HG03175 (cell line): ENCODE data around the gene ANKRD18A.

Source experiments
- ATAC-seq: cut with Tn5 transposase; IDR thresholded peaks from one replicate; pipeline ENCODE4 v1.9.1; 2021; ENCODE audit warnings: mild to moderate bottlenecking, moderate library complexity; ENCODE audit not compliant: unreplicated experiment

ANKRD18A gene

DNA sequence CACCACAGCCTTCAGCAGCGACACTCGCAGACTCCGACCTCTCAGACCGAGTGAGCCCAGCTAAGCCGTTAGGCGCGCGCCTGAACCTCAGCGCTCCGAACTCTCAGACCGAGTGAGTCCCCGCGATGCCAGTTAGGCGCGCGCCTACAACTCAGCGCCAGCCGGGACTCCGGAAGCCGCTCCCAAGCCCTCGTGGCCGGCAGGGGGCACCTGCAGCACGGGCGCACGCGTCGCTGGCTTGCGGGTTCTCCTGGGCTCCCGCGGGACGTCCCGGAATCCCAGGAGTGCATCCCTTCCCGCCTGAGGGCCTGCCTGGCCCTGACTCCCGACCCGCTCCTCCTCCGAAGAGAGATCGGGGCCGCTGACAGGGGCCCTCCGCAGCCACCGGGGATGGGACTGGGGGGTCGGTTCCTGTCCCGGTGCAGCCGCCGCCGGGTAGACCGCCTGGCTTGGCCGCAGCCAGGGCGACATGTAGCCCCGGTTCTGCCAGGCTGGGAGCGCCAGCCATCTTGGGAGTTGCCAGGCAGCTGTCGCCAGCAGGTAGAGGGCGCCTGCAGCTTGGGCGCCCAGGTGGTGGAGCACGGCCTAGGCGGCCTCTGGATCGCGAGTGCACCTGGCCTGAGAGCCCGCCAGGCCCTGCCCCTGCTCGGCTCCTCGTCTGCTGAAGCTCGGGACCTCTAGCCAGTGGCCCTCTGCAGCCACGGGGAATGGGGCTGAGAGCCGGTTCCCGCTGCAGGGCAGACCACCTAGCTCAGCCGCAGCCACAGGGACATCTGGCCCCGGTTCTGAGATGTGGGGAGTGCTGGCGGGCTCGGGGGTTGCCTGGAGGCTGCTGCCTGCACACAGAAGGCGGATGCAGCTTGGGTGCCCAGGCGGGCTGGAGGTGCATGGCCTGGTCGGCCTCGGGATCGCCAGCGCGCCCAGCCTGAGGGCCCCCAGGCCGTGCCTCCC is at the start of gene ANKRD18A:
Gene ANKRD18A (minus strand): TSS at position 114 of the 951 bp plus-strand sequence. CDS start 311 bp downstream, outside the sequence.
- peak; percentile 70 for ATAC-seq

DNA sequence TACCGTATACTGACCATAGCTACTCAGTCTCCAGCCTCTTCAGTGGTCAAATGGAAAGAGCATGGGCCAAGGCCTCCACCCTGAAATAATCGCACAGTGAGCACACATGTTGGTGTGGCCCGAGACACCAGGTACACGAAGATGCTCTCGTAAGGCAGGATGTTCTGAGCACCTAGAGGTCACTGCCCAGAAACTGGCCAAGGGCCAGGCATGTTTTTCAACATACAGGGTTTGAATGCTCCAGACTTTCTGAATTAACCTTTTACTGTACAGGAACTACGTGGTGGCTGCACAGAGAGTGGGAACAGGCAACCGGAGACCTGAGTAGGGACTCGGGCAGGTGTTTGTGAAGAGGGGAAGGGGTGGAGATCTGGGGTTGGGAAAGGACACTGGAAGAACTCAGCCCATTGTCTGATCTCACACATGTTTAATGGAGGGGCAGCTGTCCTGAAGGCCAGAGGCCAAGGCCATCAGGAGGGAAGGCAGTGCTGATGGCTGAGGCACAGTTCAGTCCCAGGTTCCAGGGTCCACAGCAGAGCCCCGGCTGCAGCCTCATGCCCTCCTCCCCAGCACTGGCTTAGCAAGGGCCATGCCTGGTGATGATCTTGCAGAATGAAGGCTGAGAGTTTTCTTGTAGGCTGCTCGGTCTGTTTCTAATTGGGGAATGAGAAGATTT is 48.5 kb upstream of the ANKRD18A start:
- no peak for ATAC-seq

DNA sequence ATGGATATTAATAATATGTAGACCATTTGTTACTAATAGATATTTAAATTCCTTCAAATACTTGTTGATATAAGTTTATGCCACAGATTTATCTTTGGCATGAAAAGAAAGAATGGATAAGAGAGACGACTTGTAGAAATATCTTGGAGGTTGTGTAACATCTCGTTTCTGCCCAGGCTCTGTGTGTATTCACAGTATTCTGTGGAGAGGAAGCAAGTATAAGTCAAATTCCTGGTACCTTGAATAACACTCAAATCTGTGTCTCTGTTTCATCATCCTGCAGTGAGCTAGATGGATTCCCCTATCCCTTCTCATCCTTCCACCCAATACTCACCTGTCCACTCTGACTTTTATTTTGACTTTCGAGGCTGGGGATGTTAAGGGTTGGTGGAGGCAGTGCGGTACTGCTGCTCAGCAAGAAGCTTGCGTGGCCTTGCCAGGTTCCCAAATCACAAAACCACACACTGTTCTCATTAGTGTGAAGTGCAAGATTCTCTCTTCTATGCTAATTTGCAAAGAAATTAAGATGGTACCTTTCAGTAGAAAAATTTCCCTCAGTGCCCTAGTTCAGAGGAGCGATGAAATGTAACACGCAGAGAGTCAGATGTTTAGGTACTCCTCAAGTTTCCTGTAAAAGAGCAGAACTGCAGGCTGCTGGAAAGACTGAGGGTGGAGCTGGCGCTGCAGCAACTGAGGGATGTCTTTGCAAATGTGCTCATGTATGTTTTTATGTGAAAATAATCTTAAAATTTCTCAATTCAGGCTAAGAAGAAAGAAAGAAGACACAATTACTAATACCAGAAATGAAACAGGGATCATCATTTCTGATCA is 42.6 kb upstream of the ANKRD18A start:
- ATAC-seq = no peak

DNA sequence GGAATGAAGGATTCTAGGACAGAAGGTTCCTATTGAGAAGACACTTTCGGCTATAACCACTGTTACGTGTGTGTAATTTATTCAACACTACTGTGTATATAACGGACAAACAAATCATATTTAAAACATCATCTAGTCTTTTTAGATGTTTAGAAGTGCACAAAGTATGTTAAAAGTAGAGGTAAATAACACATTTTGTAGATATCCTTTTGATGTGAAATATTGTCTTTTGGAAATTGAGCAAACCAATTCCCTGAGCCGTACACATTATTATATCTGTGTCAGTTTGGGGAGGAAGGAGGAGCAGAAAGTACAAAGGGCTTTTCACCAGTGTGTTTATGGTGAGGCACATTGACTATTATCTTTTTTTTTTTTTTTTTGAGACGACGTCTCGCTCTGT is 39.1 kb upstream of the ANKRD18A start:
- ATAC-seq = no peak

DNA sequence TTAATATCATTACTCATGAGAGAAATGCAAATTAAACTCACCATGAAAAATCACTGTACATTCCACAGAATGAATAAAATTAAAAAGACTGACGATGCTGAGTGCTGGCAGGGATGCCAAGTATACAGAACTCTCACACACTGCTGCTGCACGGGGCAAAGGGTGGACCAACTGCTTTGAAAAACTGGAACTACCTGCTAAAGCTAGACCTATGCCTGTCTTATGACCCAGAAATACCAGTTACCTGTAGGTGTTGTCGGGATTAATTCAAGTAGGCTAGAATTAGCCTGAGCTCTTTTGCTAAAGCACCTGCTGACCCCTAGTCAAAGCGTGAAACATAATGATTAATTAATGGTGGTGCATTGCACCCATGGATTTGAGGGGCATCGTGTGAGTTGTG is 36.5 kb upstream of the ANKRD18A start:
- no peak for ATAC-seq

DNA sequence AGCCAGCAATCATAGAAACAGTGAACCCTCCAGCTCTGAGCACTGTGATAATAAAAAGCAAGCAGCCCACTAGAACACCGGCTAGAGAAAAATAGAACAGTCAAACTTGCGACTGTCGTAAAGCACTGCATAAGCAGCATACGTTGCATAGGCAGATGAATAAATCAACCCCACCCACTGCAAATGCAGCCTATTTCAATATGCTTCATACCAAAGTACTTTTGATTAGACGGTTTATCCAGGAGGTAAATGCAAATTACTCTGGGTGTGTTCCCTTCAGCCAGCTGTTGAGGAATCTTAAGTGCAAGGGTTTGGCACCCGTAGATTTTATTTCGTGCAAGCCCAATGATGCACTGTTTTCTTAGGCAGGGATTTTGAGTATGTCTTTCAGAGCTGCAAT is 32.1 kb upstream of the ANKRD18A start:
- no peak for ATAC-seq

DNA sequence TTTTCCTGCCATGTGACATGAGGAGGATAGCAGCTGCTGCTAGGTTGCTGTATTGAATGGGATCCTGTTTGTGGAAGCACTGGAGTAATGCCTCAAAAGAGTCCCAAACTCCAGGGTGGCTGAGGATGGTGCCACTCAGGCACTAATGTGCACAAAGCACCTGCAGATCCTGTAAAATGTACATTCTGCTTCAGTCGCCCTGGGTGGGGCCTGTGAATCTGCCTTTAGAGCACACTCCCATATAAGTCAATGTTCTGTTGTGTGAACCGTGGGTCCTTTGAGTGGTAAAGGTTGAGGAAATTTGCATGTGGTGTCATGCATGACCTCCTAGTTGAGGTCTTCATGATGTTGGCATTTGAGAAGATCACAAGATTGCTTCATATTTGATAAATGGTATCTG is 31.6 kb upstream of the ANKRD18A start:
- ATAC-seq = no peak

DNA sequence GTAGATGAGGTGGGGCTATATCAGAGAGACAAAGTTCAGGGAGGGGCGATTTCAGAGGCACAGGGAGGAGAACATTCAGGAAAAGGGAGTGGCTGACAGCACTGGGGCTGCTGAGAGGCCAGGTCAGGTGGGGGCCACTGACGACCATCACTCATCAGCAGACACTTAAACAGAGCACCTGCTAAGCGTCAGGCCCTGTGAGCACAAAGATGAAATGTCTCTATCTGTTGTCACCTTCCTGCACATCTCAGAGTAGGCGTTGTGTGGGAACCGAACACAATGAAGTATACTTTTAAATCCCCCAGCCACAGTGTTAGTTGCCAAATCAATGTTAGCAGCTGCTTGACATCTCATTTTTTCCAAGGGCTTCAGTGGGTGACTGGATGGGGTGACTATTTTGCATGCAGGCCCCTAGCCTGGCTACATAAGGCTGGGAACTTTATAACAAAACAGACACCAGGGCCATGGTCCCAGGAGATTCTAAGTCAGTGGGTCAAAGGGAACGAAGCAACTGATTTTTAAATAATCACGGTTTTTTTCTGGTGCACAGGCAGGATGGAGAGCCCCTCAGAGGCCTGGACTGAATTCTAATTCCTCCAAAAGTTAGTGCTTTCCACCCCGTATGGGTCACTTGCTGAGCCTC is 31.1 kb upstream of the ANKRD18A start:
- ATAC-seq = no peak

DNA sequence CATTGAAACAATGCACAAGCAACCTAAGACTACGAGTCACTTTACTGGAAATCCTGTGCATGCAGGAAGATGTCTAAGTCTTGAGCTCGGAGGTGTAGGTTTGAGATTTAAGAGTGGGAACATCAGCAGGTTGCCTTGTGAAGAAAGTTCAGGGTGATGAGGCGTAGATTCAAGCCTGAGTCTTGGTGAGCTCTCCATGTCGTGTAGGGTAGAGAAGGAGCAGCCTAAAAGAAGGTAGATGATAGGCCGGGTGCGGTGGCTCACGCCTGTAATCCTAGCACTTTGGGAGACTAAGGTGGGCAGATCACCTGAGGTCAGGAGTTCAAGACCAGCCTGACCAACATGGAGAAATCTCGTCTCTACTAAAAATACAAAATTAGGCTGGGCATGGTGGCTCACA is 30.2 kb upstream of the ANKRD18A start:
- no peak for ATAC-seq

DNA sequence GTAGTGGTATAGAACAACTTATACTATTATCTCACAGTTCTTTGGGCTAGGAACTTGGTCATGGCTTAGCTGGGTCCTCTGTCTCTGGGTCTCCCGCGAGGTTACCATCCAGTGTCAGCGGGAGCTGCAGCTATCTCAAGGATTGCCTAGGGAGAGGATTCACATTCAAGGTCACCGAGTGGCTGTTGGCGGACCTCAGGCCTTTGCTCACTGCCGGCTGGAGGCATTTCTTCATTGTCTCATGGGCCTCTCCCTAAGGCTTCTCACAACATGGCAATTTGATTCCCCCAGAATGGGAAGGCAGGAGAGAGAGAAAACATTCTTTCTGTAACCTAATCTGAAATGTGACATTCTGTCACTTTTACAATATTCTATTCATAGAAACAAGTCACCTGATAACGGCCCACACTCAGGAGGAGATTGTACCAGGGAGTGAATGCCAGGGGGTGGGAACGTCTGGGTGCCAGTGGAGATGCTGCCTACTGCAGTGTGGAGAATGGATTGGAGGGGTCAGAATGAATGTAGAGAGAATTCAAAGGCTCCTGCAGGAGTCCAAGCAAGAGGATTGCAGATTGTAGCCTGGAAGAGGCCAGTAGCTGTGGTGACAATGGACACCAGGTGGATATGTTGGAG is 29.5 kb upstream of the ANKRD18A start:
- ATAC-seq = no peak

DNA sequence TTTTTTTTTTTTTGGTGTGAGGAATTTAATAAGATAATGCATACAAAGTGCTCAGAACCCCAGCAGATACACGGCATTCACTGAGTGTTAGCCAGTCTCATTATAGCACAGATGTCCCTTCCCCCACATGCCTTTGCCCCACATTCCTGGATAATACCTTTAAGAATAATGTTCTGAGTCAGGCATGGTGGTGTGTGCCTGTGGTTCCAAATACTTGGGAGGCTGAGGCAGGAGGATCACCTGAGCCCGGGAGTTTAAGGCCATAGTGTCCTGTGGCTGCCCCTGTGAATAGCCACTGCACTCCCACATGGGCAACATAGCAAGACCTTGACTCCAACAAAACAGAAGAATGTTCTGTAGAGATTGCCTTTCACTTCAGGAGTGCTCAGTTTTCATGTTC is 24.2 kb upstream of the ANKRD18A start:
- ATAC-seq = no peak

DNA sequence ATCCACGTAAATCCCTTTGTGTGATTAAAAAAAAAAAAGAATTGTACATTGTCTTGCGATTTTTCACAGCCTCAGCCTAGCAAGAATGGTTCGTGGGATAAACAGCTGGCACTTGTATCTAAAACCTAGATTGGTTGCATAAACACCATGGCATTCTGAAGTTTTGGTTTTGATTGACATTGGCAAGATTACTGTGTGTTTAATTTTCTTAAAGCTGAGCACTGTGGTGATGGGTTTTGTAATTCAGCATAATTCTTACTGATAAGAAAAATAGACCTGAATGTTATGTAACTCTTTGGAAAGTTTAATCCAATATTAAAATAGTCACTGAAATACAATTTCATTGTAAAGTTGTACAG is 23.4 kb upstream of the ANKRD18A start:
- ATAC-seq = no peak

DNA sequence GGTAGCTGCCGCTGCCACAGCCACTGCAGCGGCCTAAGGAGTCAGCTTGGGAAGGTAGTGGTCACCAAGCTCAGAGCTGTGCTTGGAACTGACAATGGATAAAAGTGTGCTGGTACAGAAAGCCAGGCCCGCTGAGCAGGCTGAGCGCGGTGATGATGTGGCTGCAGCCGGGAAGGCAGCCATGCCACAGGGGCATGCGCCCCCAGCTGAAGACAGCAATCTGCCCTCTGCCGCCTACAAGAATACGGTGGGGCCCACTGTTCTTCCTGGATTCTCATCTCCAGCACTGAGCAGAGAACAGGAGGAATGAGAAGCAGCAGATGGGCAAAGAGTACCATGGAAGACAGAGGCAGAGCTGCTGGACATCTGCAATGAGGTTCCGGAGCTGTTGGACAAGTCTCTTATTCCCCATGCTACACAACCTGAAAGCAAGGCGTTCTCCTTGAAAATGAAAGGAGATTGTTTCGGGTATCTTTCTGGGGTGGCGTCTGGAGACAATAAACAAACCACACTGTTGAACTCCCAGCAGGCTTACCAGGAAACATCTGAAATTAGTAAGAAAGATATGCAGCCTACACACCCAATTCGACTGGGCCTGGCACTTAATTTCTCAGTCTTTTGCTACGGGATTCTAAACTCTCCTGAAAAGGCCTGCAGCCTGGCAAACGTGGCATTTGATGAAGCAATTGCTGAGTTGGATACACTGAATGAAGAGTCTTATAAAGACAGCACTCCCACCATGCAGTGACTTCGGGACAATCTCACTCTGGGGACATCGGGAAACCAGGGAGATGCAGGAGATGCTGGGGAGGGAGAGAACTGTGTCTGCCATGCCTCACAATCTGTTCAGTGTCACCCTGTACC is 22.8 kb upstream of the ANKRD18A start:
- ATAC-seq = no peak

DNA sequence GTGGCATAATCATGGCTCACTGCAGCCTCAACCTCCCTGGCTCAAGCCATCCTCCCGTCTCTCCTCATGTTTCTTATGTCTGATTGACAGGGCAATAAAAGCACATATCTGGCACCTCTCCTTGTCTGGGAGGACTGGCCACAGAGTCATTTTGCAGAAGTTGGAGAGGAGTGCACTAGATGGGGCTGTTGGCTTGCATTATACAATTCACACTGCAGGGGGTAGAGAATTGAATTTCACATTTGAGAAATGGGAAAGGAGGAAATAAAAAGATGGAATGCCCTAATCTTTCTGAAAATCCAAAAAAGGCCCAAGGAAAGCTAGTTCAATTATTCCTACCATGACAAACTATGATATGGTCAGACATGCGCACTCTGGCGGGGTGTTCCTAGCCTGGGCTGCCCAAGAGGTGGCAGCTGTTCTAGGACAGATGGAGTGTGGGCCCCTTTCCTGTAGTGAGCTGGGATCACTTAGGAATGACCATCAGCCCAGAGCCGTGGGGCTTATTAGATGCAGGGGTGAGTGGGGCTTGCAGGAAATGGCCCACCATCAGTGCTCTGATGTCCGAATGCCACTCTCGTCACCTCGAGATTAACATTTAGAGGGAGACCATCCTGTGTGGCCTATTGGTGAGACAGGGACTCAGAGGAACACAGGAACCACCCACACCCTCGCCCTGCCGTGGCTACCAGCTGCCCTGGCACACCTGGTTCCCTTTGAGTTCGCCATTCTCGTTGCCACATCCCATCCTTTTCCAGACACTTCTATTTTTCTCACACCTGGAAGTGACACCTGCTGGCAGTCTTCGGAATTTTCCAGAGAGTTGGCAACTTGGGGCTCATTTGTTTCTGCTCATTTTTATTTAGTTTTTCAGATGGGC is 21.8 kb upstream of the ANKRD18A start:
- peak; percentile 43 for ATAC-seq

DNA sequence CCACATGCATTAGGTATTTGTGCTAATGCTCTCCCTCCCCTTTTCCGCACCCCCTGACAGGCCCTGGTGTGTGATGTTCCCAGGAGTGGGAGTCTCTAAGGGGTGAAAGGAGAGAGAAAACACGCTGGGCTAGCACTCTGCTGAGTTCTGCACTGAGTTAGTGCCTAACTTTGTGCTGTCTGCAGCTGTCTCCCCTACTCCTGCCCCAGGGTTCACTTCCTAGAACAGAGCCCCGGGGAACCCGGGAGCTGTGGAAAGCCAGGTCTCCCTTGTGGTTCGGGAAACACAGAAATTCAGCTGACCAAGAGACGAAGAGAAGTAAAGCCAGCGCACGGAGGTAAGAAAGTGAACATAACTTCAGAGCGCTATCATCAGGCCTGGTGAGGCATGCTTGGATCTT is 20.7 kb upstream of the ANKRD18A start:
- ATAC-seq = no peak

DNA sequence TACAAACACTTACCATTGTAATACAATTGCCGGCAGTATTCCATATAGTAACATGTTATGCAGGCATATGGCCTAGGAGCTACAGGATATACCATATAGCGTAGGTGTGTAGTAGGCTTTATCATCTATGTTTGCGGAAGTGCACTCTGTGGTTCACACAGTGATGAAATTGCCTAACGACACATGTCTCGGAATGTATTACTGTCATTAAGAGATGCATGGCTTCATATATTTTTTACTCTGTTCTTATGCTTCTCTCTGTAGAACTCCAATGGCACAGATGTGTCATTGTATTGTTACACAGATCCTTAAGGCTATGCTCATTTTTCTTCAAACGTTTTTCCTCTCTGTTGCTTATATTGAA is 19.2 kb upstream of the ANKRD18A start:
- no peak for ATAC-seq

DNA sequence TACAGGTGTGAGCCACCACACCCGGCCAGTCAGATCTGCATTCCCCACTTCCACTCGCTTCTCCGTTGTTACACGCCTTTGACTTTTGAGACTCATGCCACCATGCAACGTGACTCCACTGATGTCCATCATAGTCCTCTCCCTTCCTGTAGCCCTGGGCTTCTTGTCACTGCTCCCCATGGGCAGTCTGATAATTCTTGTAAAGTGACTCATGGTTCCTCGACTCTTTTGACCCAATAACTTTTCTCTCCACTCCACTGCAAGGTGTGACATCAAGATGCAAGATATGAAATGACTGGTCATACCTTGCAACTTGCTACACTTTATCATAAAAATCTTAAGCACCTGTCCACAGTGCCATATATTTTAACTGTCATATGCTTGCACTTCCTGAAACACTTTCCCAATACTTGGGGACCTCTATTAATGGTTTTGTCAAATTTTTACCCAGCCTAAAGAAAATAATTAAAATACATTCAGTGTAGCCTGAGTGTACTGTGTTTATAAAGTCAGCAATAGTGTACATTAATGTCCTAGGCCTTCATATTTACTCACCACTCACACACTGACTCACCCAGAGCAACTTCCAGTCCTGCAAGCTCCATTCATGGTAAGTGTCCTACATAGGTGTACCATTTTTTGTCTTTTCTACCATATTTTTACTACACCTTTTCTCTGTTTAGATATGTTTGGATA is 18.6 kb upstream of the ANKRD18A start:
- no peak for ATAC-seq

DNA sequence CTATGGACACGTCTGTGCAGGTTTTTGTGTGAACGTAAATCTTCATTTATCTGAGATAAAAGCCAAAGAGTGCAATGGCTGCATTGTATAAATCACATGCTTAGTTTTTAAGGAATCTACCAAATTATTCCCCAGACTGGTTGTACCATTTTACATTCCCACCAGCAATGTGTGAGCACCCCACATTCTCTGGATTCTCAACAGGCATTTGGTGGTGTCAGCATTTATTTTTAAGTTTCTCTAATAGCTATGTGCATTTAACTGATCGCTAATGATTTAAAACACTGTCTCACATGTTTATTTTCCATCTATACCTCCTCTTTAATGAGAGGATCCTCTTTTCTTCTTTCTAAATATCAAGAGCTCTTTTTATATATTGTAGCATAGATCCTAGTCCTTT is 13.9 kb upstream of the ANKRD18A start:
- ATAC-seq = no peak
